ACHN (cell line): ENCODE measurements around the gene KCNQ2.

Experiments used
- DNase-seq: peaks from one replicate; pipeline ENCODE4 v3.0.0-alpha.2; 2015
- in situ Hi-C: cut with HindIII; loops from 2 replicates; pipeline ENCODE4 v1.10.0; 2017; ENCODE audit warnings: low sequenced_read_pairs, low pct_ligation_motif_present, low pct_unique_long_range_greater_than_20kb

The KCNQ2 gene

GRCh38 chr20:63478346-63479302, 6.2 kb upstream of the KCNQ2 start:
- no peak for DNase-seq
- in situ Hi-C loops = no loop called here

DNA sequence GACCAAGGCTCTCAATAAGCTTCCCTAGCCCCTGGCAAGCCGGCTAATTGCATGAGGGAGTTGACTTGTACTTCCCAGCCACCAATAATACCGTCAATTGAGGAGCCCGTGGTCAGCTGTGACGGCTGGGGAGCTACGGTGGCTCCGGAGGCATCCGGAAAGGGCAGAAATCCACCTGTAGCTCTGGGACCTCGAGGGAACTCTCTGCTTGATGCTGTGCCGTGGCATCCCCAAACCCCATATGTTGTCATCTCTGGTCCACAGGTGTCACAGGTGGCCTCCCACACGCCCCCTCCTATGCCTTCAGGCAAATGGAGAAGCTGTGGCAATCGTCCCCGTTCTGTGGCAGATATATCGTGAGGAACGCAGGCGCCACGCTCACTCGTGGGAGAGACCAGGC, 5.5 kb upstream of the KCNQ2 start:
- in situ Hi-C loops = no loop called here
- DNase-seq = no peak

DNA sequence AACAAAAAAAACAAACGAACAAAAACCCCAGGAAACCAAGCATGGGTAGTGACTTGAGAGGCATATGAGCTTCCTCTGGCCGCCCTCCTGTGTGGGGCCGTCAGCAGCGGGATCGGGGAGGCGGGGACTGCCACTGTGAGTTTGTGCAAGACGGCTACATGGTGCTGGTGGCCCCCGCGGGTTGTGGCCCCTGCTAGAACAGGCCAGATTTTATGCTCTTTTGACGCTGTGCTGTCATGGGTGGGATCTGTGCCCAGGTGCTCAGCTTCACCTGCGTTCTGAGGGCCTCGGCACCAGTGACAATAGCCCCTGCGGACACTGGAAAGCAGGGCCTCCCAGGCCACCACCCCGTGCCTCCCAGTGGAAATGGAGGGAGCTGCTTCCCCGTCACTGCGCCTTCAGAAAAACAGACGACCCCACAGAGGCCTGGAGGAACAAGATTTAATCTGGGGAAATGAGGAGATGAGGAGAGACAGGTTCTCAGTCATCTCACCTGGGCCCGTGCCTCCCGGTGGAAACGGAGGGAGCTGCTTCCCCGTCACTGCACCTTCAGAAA, 4.7 kb upstream of the KCNQ2 start:
- DNase-seq = no peak
- in situ Hi-C loops = no loop called here

DNA sequence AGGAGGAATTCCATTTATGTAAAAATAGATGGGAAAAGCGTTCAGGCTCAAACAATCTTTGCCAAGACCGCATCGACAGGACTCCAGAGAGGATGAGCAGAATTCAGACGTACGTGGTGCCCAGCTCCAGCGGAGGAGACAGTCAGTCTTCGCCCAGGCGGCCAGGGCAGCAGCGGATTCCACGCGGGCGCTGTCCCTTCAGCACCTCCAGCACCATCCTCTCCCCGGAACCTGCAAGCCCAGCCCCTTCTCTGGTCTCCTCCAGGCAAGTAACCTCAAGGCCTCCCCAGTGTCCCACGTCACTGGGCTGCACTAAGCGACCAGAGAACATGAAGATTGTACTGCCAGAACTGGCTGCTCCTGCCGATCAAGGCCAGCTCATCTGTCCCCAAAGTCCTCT, 2.8 kb upstream of the KCNQ2 start:
- in situ Hi-C loops = no loop called here
- peak; percentile 45 for DNase-seq

DNA sequence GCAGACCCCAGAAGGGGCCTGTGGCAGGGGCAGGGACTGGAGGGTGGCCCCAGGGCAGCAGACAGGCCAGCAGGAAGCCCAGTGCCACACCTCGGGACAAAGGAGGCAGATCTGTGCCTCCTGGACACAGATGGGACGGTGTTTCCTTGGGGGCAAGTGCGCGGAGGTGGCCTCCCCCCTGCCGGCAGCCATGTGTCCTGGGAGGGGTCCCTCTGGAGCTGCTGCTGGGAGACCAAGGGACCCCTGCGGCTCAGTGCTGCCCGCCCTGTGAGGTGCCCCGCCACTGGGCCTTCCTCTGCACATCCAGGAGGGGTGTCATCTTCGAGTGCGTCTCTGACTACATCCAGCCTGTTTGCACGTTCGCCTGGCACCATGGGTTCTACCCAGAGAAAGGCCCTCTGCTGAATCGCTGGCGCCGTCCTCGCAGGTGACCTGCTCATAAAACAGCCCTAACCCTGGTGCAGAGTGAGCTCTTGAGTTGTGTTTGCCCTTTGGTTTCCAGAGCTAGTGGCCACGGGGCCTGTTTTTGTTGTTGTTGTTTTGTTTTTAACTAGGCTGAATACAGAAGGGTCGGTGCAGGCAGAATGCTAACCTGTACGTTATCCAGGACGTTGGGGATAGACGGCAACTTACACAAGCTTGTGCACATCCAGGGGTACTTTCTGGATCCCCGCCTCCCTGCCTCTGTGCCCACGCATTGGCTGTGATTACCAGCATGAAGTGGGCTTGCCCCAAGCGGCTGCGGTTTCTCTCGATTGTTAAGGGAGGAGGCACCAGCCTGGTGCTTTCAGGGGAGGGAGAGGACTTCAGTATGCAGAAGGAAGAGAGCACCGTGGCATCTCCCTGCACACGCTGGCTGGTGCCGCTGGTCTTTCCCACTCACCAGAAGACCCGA, 1.3 kb upstream of the KCNQ2 start:
- in situ Hi-C loops = no loop called here
- no peak for DNase-seq

- DNase-seq = no peak
- in situ Hi-C loops = no loop called here
Measured at GRCh38 chr20:63472862-63473390, 471 bp upstream of the KCNQ2 start.

- in situ Hi-C loops = no loop called here
Measured at GRCh38 chr20:63471717-63471980, 806 bp downstream of the KCNQ2 start.

DNA sequence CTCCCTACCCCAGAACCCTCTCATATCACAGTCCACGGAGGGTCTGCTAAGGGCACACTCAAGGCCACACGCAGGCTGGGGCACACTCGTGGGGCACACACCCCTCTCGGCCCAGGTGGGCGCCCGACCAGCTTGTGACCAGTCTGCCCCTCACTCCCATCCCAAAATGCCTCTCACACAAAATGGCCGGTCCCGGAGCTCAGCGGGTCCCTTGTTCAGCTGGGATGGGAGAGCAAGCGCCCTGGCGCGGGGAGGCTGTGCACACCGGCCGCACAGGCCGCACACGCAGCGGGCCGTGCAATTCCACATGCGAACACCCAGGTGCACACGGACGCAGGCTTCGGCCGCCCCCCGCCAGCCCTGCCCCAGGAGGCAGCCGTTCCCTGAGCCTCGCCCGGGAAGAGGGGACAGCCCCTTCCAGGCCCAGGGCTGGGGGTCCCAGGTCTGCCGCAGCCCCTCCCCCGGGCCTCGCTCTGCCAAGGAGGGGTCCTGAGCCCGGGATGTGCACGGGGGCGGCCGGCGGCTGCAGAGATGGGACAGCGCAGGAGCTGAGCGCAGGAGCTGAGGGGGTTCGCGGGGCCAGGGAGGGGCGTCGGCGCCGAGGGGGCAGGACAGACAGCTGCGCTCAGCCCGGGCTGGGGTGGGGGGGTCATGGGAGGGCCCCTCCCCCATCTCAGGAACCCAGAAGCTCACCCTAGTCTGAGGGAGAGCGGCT, 1.3 kb downstream of the KCNQ2 start:
- no peak for DNase-seq
- in situ Hi-C loops = no loop called here

More at GRCh38 chr20:63471717-63471980, 806 bp downstream of the KCNQ2 start:
- no peak for DNase-seq

DNA sequence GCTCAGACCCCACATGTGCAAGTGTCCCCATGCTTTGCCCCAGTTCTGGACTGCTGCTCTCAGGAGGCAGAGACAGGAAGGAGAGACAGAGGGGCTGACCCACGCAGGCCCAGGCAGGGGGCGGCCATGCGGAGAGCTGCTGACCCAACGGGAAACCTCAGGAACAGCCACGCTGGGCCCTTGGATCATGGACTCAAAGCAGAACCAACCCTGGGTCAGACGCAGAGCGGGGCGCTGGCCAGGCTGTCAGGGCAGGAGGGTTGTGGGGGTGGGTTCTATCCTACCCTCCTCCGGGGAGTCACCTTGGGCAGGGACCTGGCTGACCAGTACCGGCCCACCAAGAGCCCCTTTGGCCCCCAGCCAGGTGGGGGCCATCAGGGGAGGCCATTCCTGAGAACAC, 2.0 kb downstream of the KCNQ2 start:
- no peak for DNase-seq
- in situ Hi-C loops = no loop called here

- DNase-seq = no peak
- in situ Hi-C loops = no loop called here
Measured at GRCh38 chr20:63469713-63470101, 2.7 kb downstream of the KCNQ2 start.

- no peak for DNase-seq
- in situ Hi-C loops = no loop called here
Measured at GRCh38 chr20:63469019-63469712, 3.3 kb downstream of the KCNQ2 start.

DNA sequence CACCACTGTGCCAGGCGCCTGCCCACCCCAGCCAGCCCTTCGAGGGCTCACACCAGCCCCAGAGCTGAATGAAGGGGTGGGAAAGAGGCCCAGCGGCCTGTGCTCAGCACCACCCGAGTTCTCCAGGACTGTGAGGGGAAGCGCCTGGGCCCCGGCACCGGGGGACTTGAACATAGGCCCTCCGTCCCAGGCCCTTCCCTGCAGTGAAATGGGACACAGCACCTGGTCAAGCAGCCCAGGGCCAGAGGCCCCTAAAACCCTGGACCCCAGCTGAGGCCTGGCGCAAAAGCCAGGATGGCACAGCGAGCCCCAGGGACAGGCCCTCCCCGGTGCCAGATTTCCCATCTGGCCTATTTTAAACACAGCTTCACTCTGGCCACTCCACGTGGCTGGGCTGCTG, 4.0 kb downstream of the KCNQ2 start:
- in situ Hi-C loops = no loop called here

DNA sequence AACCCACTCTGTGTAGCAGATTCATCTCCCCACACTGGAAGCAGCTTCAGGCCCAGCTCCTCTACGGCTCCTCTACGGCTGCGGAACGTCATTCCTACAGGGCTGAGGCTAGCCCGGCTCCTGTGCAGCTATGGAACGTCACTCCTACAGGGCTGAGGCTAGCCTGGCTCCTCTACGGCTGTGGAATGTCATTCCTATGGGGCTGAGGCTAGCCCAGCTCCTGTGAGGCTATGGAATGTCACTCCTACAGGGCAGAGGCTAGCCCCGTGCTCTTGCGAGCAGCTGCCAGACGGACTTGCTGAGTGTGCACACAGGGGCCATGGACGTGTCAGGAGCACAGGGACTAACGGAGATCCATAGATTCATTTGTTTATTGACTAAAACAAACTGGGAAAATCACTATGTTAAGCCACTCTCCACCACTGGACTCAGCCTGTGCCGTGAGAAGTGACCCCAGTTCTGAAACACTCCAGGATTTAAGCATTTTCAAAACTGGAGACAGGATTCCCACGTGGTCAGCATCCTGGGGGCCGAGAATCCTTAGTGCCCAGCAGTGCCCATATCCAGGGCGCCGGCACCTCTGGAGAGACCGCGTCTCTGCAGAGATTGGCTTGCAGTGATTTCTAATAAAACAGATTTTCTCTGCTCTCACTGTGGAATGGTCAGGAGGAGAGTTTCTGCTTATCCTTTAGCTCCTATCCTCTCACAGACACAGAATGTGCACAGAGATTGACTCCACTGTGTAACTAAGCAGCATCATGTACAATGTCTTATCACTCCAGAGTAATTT, 5.0 kb downstream of the KCNQ2 start:
- no peak for DNase-seq
- in situ Hi-C loops = no loop called here

More for the DNA sequence above, 4.0 kb downstream of the KCNQ2 start:
- no peak for DNase-seq

DNA sequence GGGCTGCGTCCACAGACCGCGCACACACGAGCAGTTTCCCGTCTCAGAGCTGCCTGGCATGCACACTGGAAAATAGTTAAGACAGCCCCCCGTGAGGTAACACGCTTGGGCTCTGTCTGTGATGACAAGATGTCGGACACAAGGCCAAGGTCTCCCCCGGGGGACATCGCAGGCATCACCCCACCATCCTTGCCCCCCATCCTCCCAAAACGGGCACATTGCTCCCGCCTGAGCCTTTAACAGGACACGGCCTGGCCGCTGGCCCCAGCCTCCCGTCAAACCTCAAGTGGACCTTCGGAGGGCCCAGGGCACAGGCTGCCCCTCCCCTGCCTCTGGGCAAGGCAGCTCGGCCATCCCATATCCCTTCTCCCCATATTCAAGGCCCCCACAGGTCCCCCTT, 5.6 kb downstream of the KCNQ2 start:
- in situ Hi-C loops = no loop called here
- no peak for DNase-seq

- in situ Hi-C loops = no loop called here
- no peak for DNase-seq
Measured at GRCh38 chr20:63466250-63466825, 6.1 kb downstream of the KCNQ2 start.

- DNase-seq = no peak
- in situ Hi-C loops = no loop called here
Measured at GRCh38 chr20:63465380-63466249, 6.8 kb downstream of the KCNQ2 start.
